ENCODE results near the gene PAX9.

PAX9 gene

DNA sequence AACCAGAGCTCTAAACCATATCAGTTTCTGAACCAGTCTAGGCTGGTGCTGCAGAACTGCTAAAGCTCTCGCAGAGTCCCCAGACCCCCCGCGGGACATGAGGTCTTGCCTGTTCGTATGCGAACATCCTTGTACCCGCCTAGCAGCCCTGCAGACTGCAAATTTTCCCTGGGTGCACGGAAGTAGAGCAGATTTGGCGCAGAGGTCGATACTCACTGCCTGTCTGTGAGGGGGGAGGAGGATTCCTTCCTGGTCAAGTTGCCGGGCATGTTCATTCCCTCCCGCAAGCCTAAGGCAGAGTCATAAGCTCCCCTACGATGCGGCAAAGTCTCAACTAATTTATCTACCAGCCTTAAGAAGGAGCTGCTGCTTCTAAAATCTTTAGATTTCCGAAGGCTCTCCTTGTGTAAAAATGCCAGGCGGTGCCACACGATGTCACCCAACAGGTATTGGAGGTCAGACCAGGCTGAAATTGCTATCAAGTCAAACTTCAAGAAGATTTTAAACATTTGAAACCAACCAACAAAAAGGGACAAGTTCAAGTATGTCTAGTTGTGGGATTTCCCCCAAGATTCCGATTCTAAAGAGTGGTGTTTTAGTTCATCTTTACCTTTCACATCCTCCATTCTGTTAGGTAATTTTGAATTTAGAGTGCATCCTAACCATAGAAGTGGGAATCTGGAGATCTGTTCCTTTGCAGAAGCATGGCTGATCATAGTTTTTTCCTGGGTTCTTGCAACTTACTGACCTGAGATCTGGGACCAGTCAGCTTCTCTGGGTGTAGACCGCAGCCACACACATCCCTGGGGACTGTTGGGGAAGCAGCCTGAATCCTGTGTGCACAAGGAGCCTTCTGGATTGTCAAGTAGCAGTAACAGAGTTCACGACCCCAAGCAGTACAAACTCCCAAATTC is 1.6 kb upstream of the PAX9 start:
- no peak for TF ChIP-seq GATA3 (IDR thresholded peaks at IDR 0.05; ENCODE audit: low read depth, low read length)
- no peak for TF ChIP-seq GATA2 (IDR thresholded peaks at IDR 0.05; ENCODE audit: low read depth, low read length)

DNA sequence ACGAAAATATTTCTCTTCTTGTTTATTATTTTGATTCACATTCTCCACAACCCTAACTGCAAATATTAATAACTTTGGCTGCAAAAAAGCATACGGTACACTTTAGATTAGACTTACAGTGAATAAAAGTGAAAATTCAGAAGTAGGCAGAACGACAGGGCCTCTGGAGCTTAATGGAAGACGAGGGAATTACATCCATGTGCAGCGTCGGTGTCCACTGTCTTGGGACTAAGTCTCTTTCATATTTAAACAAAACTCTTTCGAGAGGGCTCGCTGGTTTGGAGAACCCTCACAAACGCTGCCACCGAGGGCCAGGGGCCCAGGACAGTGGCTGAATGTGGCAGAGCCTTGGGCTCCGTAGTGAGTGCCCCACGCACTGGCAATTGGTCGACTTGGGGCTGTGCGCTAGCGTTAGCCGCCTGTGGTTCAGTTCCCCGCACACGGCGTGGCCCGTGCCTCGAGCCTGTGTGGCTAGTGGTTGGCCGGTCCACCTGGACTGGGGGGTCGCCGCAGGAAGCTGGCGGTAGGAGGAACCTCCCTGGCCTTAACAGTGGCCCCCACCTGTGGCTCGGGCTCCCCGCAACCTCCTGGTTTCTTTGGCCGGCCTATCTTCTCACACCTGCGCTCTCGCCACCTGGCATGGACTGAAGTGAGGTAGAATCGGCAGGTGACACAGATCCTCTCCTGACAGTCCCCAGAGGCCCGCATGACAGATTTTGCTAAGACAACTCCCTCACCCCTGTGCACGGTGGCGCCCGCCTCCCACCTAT is 739 bp upstream of the PAX9 start:
- no peak for TF ChIP-seq GATA2 (IDR thresholded peaks at IDR 0.05; ENCODE audit: low read depth, low read length)
- no peak for TF ChIP-seq GATA3 (IDR thresholded peaks at IDR 0.05; ENCODE audit: low read depth, low read length)

DNA sequence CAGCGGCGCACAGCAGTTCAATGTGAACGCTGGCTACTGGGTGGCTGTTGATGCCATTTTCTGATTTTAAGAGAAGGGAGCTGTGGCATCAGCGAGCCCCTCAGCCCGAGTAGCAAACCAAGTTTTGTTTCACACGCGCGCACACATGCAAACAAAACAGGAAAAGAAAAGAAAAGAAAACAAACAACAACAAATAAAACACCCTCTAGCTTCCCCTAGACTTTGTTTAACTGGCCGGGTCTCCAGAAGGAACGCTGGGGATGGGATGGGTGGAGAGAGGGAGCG is 540 bp downstream of the PAX9 start:
- no peak for TF ChIP-seq GATA3 (IDR thresholded peaks at IDR 0.05; ENCODE audit: low read depth, low read length)
- TF ChIP-seq GATA2 (IDR thresholded peaks at IDR 0.05; ENCODE audit: low read depth, low read length), result no peak

DNA sequence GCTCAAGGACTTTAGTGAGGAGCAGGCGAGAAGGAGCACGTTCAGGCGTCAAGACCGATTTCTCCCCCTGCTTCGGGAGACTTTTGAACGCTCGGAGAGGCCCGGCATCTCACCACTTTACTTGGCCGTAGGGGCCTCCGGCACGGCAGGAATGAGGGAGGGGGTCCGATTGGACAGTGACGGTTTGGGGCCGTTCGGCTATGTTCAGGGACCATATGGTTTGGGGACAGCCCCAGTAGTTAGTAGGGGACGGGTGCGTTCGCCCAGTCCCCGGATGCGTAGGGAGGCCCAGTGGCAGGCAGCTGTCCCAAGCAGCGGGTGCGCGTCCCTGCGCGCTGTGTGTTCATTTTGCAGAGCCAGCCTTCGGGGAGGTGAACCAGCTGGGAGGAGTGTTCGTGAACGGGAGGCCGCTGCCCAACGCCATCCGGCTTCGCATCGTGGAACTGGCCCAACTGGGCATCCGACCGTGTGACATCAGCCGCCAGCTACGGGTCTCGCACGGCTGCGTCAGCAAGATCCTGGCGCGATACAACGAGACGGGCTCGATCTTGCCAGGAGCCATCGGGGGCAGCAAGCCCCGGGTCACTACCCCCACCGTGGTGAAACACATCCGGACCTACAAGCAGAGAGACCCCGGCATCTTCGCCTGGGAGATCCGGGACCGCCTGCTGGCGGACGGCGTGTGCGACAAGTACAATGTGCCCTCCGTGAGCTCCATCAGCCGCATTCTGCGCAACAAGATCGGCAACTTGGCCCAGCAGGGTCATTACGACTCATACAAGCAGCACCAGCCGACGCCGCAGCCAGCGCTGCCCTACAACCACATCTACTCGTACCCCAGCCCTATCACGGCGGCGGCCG is 1.1 kb downstream of the PAX9 start:
- TF ChIP-seq GATA2 (IDR thresholded peaks at IDR 0.05; ENCODE audit: low read depth, low read length), result no peak
- TF ChIP-seq GATA3 (IDR thresholded peaks at IDR 0.05; ENCODE audit: low read depth, low read length), result no peak

DNA sequence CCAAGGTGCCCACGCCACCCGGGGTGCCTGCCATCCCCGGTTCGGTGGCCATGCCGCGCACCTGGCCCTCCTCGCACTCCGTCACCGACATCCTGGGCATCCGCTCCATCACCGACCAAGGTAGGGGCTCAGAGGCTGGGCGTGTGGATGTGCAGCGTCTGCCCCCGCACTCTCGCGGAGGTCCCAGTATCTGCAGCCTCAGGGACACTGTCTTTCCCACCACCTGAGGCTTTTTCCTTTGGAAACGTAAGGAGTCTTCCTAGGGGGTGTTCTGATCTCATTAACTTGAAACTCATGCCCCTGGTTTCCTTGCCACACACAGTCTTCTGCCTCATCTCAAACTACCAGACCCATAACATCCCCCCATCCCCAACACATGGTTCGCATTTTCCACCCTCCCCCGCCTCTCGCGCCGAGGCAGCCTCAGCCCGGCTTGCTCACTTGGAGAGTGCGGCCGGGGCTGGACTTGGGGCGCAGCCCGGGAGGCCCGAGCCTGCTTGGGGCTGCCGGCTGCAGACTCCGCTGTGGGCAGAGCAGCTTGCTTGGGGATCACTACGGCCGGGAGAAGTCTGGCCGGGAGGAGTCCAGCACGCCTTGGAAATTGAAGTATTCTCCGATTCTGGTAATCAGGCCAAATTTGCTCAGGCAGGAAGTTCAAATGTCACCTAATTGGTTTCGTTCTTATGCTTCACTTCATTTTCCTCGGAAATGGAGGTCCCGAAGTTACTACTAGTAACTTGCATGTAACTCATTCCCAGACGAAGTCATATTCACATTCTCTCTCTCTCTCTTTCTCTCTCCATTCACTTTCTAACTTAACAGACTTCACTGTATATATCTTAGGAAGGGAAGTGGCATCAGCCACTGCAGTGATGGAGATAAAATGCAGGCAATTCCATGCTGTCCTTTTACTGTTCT is 2.0 kb downstream of the PAX9 start:
- TF ChIP-seq GATA2 (IDR thresholded peaks at IDR 0.05; ENCODE audit: low read depth, low read length) (no peak), GATA3 (IDR thresholded peaks at IDR 0.05; ENCODE audit: low read depth, low read length) (no peak)

DNA sequence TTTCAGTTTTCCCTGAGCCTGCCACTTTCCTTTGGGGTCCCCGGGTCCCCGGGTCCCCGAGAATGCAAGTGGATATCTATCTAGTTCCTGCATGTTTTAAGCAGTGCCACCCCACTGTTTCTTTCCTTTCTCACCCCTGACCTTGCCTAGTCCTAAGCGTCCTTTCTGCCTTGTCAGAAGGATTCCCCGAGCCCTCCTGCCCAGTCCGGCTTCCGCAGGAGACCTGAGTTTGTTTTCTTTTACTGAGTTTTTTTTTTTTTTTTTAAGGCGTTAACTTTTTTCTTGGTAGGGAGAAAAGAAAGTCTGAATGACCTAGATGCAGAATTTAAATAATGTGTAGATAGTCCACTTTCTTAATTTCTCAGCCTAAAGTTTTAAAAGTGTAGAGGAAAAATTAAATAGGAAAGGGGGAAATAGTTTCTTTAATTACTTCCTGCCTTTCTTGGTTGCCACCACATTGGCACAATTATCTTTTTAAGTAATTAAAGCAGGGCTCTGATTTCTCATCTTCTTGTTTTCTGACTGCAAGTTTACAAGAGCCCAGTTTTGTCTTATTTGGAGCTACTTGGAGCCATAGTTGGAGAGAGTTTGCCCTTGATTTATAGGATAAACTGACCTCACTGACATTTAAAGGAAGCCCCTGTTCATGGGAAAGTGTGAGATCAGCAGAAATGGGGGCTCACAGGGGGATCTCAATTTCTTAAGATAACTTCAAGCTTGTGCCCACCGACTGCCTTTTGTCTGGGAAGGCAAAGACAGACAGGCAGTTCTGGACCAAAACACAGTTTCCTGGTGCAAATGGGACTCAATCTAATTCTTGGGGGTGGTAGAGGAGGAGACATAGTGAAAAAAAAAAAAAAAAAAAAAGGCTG is 2.9 kb downstream of the PAX9 start:
- TF ChIP-seq GATA3 (IDR thresholded peaks at IDR 0.05; ENCODE audit: low read depth, low read length) (no peak), GATA2 (IDR thresholded peaks at IDR 0.05; ENCODE audit: low read depth, low read length) (no peak)

DNA sequence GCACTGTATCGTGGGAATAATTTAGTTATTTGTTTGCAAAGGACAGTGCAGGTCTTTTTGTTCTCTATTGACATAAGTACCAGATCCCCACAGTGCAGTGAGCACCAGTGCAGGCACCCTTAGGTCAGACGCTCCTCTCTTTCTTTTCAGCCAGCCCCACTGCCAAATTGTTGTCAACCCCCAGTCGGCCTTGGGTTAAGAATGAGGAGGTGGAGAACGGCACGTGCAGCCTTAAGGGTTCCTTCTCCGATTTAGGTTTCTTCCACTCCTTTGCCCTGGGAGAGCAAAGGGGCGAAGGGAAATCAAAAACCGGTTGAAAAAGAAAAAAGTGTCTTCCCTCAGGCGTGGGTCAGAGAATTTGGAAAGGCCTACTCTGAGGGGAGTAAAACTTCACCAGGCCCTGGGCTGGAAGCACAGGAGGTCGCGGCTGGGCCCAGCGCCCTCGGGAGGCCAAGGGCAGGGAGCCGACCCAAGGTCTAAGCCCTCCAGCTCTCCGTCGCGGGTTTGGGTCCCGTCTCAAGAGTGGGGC is 4.3 kb downstream of the PAX9 start:
- TF ChIP-seq GATA2 (IDR thresholded peaks at IDR 0.05; ENCODE audit: low read depth, low read length), result no peak
- TF ChIP-seq GATA3 (IDR thresholded peaks at IDR 0.05; ENCODE audit: low read depth, low read length), result no peak

DNA sequence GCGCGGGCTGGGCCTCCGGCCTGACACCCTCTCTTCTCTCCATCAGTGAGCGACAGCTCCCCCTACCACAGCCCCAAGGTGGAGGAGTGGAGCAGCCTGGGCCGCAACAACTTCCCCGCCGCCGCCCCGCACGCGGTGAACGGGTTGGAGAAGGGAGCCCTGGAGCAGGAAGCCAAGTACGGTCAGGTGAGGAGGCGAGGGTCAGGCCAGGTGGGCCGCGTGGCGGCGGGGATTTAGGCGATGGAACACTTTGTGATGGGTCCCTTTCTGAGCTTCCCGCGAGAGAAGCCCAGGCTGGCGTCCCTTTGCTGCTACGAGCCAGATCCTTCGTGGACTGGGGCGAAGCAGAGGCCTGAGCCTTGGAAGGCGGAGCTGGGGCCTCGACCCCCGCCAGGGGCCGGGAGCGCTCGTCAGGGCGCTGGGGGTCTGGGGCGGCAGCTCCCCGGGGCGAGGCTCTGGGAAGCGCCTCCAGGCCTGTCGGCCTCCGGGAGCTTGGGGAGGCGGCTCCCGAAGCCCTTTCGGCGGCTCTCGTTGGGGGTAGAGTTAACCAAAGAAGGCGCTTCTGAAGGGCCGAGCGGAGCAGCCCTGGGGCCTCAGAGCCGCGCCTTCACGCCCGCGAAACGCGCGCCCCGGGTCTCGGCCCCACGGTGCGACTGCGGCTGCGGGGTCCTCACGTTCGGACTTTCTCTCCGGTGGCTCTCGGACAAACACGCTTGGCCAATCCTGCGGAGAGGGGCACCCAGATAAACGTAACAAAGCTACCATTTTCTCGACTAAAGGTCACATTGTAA is 5.0 kb downstream of the PAX9 start:
- TF ChIP-seq GATA2 (IDR thresholded peaks at IDR 0.05; ENCODE audit: low read depth, low read length) (no peak), GATA3 (IDR thresholded peaks at IDR 0.05; ENCODE audit: low read depth, low read length) (no peak)

DNA sequence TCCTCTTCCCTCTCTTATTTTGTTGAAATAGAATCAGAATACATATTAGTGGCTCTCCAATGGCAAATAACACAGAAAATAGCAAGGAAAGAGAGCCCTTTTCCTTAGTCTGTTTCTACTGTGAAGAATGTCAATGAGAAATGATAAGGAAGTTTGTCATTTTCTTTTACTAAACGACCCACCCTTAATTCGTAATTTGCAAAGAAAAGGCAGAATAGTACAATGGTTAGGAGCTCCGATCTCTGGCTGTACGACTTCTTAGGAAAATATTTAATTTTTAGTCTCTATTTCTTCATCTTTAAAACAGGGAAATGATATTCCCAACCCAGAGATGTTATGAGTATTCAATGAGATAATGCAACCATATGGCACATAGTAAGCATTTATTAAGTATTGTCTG is 6.0 kb downstream of the PAX9 start:
- no peak for TF ChIP-seq GATA3 (IDR thresholded peaks at IDR 0.05; ENCODE audit: low read depth, low read length)
- TF ChIP-seq GATA2 (IDR thresholded peaks at IDR 0.05; ENCODE audit: low read depth, low read length), result no peak

DNA sequence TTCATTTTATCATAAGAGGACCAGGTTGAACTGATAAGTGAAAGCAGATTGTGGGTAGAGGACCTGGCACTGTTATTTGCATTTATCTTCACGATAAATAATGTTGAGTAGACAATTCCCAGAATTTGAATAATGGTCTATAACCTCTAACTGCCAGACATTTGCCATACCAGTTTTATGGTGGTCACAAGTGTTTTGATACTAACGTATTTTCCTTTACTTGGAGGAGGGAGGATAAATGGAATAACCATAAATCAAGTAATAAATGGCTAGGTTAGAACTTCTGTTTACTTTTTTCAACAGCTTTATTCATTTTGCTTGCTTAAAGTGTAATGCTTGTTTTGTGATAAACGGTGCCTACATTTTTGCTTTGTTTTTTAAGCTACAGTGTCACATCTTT is 9.5 kb downstream of the PAX9 start:
- TF ChIP-seq GATA3 (IDR thresholded peaks at IDR 0.05; ENCODE audit: low read depth, low read length) (no peak), GATA2 (IDR thresholded peaks at IDR 0.05; ENCODE audit: low read depth, low read length) (no peak)

DNA sequence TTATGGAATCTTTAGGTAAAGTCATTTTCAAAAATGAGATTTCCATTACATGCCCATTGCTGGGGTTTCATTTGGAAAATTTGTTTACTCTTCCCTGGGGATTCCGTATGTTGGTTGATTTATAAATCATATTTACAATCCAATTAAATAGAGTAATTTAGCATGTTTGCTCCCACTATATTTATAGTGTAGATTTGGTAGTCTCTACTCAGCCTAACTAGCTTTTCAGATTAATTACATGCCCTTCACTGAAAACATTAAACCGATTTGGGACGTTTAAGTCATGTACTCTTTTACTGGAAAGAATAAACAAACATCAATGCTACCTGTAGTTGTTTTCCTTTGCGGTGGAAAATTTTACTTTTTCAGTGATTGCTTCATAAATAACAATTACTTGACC is 10.4 kb downstream of the PAX9 start:
- TF ChIP-seq GATA3 (IDR thresholded peaks at IDR 0.05; ENCODE audit: low read depth, low read length) (no peak), GATA2 (IDR thresholded peaks at IDR 0.05; ENCODE audit: low read depth, low read length) (no peak)

Data from SH-SY5Y (cell line).